CD4-positive, alpha-beta T cell treated with Interleukin-15 for 4 hours (primary cell): ENCODE results near the gene MRPS34.

Experiments
- DNase-seq: peaks from one replicate; pipeline ENCODE4 v3.0.0-alpha.2; 2020; ENCODE audit warnings: low spot score

Gene MRPS34

DNA sequence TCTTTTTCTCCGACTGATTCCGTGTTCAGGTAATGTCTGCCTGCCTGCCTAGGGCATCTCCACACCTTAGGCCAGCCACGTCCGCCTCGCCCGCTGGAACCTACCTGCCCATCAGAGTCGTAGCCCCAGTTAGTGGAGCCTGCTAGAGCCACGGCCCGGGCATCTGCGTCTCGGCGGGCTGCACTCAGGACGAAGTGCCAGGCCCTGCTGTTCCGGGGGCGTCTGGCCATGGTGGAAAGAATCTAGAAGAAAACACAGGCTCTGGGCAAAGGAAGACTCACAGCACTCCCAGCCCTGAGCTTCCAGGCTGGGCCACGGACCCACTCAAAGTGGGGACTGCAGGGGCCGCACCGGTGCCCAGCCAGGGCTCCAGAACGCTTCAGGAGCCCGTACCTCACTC lies 8.3 kb upstream of the MRPS34 start:
- no peak for DNase-seq

DNA sequence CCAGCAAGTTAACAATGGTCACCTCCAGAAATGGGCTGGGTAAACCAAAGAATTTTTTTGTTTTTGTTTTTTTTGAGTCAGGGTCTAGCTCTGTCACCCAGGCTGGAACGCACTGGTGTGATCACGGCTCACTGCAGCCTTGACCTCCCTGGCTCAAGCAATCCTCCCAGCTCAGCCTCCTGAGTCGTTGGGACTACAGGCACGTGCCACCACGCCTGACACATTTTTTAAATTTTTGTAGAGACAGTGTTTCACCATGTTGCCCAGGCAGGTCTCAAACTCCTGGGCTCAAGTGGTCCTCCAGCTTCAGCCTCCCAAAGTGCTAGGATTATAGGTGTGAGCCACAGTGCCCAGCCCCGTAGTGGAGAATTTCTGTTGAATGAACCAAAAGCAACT lies 7.7 kb upstream of the MRPS34 start:
- DNase-seq, result no peak

DNA sequence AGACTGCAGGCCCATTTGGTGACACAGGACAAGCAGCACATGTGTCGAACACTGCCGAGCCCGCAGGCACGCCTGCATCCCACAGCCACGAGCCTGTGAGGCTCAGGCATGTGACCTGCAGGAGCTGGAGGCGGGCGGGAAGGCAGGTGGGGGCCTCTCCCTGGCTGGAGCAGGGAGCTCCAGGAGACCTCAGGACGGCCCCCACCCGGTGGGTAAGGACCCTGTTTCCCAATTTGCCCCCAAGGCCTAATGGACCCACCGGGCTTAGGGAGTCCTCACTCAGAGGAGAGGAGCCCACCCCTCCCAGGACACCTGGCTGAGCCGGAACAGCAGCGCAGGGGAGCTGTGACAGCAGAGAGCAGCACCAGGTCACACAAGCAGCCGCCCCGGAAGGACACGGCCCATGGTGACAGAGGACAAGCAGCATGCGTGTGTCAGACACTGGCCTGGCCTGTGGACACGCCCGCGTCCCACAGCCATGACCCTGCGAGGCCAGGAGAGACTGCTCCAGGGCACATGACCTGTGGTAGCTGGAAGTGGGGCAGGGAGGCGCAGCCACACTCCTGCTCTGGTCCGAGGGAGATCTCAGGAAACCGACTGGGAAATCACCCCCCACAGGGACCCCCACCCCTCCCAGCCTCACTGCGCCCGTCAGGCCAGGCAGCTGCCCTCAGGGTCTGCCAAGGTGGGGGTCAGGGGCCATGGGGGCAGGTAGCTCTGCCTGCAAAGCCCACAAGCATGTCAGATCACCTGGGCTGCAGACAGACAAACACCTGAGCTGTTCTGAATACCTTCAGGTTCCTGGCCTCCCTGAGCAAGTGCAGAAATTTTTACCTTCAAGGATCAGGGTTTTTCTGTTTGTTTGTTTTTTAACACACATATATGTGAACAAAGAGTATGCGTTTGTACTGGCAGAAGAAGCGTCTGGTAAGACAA lies 7.1 kb upstream of the MRPS34 start:
- DNase-seq, result no peak

DNA sequence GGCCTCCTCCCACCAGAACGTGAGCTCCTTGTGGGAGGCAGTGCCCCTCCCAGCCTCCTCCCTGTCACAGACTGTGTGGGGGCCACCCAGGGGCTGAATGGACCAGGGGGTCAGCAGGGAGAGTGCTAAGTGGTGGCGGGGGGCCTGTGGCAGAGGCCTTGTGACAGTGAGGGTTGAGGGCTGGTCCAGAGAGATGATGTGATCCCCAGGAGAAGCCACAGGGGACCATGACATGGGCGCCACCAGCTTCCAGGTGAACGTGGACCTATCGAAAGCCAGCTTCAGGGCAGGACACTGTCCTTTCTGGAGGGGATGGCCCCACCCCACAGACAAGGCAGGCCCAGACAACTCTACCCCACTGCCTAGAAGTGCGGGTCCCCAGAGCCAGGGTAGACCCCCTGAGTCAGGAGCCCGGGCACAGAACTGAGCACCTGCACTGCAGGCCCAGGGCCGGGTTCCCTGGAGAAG lies 6.3 kb upstream of the MRPS34 start:
- no peak for DNase-seq

DNA sequence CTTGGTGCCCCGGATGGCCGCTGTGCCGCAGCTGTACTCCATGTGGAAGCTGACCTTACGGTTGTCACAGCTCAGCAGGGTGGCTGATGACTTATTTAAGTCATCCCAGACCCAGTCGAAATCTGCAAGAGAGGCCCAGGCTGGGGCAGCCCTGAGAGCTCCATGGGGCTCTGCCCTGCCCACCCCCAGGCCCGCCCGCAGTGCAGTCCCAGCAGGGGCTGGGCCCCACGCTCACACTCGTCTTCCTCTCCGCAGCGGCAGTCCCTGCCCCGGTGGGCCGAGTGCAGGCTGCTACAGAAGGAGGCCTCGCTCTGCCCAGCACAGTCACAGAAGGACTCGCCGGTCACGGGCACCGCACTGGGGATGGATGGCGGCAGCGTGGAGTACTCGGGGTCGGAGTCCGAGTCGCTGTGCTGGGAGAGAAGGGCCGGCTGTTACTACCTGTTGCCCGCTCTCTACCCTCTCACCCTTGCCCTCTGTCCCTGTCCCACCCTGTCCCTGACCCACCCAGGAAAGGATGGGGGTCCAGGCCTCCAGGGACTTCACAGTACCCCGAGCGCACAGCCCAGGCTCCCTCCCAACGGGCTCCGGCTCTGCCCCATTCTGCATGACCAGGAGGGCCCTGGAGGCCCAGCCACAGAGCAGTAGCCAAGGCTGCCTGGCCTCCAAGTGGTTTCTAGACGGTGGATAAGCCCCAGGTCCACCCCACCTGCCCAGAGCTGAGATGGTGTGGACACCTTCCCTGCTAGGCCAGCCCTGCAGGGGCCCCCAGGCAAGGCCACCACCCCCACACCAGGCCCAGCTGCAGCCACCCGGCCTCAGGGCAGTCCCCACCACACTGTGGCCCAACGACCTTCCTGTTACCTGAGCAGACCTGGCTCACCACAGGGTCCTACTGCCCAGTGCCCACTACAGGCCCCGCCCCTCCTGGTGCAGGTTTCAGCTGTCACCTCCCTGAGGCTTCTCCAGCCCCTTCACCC lies 5.6 kb upstream of the MRPS34 start:
- DNase-seq, result no peak

DNA sequence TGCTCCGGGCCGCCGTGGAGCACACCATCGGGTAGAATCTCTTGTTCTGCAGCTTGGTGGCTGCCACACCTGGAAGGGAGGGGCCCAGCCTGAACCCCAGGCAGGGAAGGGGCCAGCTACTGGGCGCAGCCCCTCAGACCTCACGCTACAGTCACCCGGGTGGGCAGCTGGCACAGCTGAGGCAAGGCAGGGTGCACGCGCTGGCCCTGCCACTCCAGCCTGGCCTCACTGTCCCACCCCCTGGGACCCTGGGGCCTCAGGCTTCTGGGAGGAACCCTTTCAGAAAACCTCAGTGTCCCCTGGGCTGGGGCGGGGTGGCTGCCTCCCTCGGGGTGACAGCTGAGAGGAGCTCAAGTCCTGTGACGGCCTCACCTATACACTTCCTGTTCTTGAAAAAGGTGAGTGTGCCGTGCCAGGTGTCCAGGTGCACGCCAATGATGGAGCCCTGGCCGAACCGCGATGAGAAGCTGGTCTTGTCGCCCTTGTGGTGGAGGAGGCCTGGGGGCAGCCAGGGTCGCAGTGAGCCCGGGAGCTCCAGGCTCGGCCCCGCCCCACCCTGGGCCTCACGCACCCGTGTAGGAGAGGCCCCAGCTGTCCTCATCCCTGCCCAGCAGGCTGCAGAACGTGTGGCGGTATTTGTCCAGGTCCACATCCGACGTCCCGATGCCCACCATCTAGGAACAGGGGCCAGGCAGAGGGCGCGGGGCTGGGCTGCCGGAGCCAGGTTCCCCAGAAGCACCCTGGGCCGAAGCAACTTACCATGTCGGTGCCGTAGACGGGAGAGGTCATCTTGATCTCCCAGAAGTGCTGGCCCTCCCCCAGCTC lies 4.7 kb upstream of the MRPS34 start:
- no peak for DNase-seq

DNA sequence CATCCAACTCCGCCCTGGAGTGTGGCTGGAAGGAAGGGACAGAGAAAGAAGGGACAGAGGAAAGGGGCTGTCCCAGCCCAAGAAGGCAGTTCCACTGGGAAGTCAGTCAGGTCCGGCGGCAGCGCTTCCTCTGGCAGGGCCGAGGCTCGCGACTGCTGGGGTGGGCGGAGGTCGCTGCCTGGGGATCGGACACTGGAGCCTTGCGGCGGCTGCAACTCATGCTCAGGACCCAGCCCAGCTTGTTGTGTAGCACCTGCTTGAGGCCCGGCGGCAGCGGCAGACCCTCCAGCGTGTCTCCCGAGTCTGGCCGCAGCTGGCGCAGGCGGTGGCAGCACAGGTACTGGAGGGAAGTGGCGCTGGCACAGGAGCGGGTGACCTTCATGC lies 4.0 kb upstream of the MRPS34 start:
- DNase-seq, result no peak

DNA sequence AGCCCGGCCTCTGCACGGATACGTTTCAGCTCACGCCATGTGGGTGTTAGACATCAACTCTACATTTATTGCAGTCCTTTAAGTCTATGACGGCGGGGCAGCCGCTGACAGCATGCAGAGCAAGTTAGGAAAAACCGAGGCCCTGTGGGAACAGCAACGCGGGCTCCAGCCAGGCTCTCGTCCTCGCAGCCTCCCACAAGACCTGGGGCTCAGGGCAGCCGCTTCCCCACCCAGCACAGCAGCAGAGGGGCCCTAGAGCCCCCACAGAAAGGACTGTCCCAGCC lies 3.7 kb upstream of the MRPS34 start:
- DNase-seq, result no peak

DNA sequence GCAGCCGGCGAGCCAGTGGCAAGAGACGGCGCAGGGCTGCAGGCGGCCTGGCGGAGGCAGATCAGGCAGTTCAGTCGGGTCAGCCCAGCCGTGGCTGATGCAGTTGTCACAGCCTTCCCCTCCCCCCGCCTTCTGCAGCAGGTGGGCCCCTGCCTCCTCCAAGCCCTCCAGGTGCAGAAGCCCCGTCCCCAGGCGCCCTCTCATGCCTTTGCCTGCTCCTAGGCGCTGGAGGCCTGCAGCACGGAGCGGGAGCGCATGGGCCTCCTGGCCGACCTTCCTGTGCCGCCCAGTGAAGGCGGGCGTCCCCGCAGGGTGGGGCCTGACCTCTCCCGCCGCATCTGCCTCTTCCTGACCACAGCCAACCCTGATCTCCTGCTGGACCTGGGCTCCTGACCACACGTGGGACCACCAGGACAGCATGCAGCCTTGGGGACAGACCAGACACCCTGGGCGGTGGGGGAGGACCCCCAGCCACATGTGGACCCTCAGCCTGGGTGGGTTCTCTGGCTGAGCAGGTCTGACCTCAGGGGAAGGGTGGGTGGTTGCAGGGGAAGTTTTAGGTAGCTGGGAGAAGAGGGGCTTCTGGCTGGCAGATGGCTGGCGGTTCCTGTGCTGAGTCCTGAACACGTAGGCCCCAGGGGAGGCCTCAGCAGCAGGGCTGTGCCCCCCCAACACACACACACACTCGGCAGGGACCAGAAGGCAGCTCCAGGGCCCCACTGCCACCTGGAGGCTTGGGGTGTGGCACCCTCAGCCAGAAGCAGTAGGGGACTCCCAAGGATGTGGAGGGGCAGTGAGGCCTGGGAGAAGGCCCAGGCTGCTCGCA lies 3.1 kb upstream of the MRPS34 start:
- DNase-seq, result no peak

DNA sequence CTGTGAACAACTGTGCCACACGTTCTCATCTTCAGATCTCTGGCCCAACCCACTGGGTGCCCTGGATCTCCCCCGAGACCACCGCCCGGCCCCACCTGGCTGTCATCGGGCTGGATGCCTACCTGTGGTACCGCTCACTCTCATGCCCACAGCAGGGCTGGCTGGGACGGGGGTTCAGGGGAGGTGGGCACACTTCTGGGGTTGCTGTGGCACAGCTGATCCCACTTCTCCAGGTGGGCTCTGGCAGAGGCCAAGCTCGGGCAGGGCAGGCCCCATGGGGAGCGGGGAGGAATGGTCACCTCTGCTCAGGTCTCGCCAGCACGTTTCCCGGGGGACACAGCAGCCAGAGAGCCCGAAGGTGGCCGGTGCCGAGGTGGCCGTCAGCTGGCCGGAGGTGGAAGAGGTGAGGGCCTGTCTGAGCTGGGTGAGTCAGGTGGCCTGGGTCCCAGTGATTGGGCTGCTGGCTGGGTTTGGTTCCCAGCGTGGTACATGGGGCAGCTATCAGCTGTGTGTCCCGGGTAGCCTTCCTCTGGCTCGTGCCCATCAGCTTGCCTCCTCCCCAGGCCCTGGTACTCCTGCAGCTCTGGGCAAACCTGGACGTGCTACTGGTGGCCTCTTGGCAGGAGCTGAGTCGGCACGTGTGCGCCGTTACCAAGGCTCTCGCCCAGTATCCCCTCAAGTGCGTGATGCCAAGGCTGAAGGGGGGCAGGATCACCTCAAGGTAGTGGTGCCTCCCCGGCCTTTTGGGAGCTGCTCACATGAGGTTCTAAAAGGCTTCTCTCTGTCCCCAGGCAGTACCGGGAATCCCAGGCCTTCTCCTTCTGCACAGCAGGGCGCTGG lies 2.3 kb upstream of the MRPS34 start:
- DNase-seq, result no peak

DNA sequence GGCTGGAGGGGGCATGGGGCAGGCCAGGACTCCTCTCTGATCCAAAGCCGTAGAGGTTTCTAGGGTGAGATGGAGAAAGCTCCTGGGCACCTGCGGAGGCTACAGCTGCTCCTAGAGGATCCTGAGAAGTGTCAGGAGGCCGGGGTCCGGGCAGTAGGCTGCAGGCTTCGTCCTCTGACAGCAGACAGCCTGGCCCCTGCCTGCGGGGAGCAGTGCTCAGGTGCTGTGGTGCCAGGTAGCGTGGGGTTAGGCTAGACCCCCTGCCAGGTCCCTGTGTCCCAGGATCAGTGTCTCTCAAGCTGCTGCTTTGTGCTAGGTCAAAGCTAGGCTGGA lies 1.5 kb upstream of the MRPS34 start:
- no peak for DNase-seq

DNA sequence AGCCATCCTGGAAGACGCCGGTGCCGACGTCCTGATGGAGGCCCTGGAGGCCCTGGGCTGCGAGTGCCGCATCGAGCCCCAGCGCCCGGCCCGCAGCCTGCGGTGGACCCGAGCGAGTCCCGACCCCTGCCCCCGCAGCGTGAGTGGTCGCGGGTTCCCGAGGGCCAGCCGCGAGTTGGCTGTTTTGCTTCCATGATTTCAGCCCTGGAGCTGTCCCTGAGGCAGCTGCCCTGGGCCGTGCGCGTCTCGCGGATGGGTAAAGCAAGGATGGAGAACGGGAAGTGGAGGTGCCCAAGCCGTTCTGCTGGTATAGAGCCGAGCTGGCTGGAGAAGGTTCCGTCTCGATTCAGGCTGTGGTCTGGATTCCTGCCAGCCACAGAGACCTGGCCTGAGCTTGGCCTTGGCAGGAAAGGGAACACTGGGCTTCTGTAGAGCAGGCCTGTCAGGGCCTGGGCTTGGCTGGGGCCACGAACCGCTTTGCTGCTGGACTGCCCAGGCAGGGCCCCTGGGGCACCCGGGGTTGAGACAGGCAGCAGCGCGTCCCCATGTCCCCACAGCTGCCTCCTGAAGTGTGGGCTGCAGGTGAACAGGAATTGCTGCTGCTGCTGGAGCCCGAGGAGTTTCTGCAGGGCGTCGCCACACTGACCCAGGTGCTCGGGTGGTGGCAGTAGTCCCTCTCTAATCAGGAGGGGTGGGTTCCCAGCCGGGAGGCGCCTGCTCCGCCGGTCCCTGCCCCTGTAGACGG lies 941 bp upstream of the MRPS34 start:
- no peak for DNase-seq

DNA sequence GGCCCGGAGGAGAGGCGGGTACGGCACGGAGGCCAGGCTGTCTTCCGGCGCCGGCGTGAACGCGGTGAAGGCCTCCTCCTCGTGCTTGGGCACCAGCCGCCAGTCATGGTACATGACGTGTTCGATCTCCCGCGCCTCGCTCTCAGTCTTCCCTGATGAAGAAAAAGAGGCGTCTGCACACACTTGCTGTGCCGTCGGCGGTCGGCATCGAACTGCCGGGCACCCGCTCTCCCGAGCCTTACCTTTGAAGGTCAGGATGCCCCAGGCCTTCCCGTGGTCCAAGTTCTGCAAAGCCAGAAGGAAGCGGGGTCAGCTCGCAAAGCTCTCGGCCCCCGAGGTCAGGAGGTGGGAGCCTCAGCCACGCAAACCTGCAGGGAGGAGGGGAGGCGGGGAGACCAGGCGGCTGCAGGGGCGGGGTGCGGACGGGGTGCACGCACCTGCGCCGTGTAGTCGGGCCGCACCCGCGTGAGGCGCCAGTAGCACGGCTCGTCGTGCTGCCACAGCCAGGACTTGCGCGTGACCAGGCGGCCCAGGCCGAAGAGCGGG lies 499 bp downstream of the MRPS34 start, which contains the start of gene EME2:
TSS of gene EME2 (plus strand) at position 449 of the 546 bp plus-strand sequence. CDS start 418 bp downstream, outside the sequence.
- peak; percentile 28 for DNase-seq

DNA sequence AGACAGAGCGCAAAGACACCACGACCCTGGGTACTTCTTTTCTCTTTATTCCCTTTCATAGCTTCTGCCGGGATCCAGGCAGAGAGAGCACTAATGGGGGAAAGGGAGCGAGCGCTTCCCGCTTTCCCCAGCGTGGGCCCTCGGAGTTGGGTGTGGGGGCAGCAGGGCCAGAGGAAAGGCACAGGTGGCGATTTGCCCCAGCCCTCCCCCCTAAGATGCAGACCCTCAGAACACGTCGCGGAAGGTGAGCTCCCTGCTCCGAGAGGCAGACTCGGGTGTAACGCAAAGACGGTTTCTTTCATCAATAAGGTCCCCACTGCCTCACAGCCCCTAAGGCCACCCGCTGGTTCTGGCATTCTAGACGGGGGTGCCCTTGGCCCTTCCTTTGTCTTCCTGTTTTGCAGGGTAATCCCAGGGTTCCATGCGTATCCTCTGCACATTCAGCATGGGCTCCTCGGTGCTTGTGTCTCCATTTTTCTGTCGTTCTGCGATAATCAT lies 1.0 kb downstream of the MRPS34 start:
- no peak for DNase-seq

DNA sequence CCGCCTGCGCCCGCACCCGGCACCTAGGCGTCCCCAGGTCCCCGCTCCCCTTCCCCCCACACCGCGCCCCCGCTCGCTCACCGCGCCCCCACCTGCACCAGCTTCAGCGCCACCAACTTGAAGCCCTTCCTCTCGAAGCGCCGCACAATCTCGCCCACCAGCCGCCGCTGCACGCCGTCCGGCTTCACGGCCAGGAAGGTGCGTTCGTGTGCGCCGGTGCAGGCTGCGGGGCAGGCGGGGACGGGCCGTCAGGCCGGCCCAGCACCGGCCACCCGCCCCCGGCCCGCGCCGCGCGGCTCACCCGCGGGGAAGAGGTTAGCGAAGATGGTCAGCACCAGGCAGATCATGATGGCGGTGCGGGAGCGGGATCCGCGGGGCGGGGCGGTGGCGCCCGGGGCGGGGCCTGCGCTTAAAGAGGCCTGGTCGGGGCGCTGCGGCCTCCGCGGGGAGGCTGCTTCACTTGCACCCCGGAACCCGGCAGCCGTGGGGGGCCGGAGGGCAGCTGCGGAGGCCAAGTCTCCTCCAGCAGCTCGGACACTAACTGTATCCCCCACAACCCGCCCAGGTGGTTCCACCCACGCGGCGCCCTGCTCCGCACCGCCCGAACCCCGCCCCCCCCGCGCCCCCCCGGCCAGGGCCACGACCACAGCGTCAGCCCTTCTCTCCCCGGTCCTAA lies 1.6 kb downstream of the MRPS34 start, which contains the start of gene NME3:
TSS of gene NME3 (minus strand) at position 356 of the 676 bp plus-strand sequence. CDS start at position 347, 9 bp downstream.
- DNase-seq, result peak; percentile 74

DNA sequence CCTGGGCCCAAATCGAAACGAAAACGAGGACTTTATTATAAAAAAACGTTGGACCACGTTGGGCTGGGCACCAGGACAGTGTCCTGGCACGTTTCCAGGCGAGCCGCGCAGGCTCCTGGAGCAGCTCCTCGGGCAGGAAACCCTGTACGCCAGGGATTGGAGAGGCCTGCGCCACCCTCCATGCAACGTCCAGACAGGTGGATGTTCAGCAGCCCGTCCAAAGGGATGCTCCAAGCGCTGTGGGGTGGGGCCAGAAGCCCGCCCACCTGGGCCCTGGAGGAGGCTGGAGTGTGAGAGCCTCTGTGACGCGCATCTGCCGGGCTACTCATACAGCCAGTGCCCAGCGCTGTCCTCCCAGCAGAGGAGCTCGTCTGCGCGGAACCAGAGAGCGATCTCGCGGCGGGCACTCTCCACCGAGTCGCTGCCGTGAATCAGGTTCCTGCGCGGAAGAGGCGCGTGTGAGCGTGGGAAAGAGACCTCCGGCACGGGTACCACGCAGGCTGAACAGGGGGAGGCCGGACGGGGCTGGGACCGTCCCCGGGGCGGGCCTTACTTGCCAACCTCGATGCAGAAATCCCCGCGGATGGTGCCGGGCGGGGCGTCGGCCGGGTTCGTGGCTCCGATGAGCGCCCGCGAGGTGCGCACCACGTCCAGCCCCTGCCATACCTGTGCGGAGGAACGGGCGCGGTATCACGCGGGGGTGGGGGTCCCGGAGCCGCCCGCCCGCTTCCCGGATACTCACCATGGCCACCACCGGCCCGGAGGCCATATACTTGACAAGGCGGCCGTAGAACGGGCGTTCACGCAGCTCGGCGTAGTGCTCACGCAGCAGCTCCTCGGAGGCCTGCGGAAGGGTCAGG lies 2.4 kb downstream of the MRPS34 start:
- peak; percentile 51 for DNase-seq
